HG03135 (cell line): ENCODE data around the gene EHF.
A peak's percentile ranks its signal among the peaks of the same experiment; 100 is the strongest.

ENCODE experiments used
- ATAC-seq: cut with Tn5 transposase; IDR thresholded peaks from one replicate; pipeline ENCODE4 v1.9.1; 2021; ENCODE audit warnings: mild to moderate bottlenecking, moderate library complexity; ENCODE audit not compliant: unreplicated experiment

Gene EHF

DNA sequence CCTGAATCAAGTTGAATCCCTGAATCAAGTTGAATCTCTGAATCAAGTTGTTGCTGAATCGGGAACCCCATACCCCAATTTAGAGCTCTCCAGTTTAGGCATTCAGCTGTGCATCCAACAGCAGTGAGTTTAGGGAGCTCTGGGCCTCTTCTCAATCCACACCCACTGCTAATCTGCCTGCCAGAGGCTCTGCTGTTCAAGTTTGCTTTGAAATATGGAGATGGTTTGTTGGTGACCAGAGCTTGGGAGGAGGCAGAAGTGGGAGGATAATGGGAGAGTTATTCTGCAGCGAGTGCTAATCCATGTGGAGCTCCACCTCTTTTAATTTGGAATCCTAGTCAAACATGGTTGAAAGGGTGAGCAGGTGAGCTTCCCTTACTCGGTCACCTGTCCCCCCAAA lies 22.4 kb downstream of the EHF start:
- no peak for ATAC-seq

DNA sequence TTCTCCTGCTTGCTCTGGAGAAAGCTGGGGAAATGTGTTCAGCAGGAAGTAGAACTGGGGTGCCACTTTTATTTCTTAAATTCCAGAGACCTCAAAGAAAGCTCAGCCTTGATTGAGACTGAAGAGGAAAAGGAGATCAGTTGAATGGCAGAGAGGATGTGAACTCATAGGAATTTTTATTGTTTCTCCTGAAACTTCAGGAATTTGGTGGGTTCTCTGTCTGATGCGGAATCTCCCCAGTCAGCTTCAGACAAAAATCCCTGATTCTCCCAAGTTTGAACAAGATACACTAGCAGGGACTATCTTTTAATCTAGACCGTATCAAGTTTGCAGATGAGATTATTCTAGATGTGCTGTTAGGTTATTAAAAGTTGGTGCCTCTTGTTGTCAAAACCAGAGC lies 23.0 kb downstream of the EHF start:
- ATAC-seq = no peak

- ATAC-seq = no peak
These were observed 23.9 kb downstream of the EHF start for GRCh38 chr11:34644669-34645406.

DNA sequence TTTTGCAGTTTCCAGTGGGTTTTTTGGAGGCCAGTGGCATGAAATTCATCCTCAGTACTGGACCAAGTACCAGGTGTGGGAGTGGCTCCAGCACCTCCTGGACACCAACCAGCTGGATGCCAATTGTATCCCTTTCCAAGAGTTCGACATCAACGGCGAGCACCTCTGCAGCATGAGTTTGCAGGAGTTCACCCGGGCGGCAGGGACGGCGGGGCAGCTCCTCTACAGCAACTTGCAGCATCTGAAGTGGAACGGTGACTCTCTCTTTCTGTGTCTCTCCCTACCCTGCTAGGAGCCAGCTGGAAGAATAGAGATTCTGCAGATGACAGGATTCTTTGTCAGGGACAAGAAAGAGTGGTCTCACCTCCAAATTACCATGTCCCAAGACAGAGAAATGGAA lies 25.5 kb downstream of the EHF start:
- no peak for ATAC-seq

DNA sequence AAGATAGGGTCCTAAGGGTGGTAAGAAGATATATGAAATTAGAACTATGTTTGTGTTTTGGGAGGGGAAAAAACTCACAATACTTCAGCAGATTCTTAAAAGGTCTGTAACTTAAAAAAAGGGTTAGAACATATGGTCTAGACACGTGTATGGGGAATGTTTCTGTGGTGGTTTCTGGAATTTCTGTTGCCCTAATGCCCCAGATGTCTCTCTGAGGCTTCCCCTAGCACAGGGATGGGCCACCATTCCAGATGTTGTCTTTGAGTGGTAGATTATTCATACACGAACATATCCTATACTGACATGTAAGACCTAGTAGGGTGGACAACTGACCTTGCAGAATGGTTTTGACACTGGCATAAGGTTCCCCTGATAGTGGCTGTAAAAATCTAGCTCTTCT lies 26.2 kb downstream of the EHF start:
- ATAC-seq = no peak

GRCh38 chr11:34647532-34647931 lies 26.6 kb downstream of the EHF start:
- ATAC-seq = no peak

- ATAC-seq = no peak
These were observed 27.1 kb downstream of the EHF start for GRCh38 chr11:34648036-34648435.

- ATAC-seq = no peak
These were observed 28.7 kb downstream of the EHF start for GRCh38 chr11:34649597-34649996.

GRCh38 chr11:34650528-34650927 lies 29.6 kb downstream of the EHF start:
- ATAC-seq = peak; percentile 93

DNA sequence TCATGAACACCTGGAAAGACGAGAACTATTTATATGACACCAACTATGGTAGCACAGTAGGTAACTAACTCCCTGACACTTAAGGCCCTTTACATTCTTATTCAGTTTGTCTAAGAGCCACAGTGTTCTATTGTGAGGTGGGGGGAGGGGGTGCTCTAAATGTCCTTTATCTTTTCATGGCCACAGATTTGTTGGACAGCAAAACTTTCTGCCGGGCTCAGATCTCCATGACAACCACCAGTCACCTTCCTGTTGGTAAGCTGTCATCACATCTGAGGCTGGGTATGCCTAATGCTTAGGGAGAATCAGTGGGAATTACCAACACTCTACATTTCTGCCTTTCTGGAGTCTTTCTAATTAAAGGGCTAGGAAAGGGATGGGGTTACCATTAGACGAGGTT lies 30.7 kb downstream of the EHF start:
- ATAC-seq = no peak

DNA sequence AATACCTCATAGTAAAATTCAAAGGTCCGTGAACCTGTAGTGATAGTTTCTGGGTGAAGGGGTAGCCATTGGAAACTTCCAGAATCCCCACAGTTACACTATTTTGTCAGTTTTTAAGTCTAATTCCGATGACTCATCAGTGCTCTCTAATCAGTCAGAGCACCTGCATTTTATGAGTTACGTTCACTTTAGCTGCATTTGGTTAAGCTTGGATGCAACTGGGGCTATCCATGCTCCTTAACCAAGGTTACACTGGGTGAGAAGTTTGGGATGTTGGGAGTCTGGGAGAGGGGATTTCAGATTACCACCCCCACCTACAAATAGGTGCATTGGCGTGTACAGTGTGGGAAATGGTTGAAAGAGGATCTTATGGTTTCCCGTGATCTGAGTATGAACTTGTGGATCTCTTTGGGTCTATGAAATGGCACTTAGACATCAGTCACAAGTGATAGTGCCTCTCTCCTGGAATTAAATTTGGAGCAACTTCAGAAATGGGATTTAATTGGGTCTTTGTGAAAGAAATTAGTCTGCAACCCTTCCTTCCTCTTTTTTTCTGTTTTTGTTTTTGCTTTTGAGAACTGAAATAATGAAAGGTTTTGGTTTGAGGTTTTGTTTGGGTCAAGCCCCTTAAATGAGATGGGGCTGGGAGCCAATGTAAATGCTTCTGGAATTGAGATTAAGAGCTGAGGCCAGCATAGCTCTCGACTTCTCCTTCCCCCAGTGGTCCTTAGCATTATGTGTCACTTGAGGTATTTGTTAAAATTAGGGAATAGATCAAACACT lies 31.5 kb downstream of the EHF start:
- ATAC-seq = no peak

DNA sequence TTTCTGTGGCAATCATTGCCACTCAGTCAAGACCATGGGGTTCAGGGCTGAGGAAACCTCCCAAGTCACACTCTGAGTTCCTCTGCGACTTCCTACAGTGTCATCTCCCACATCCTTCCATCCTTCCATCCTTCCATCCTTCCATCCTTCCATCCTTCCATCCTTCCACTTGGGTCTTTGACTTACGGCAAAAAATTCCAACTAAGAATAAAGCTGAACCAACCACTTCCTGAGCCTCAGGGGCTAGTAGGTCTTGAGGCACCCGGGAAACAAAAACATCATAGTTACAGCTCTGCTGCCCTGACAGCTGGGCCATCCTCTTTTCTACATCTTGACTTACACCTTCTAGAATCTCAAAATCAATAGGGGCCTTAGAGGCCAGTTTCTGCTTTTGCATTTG lies 32.1 kb downstream of the EHF start:
- no peak for ATAC-seq

- ATAC-seq = no peak
These were observed 33.1 kb downstream of the EHF start for GRCh38 chr11:34653851-34654482.

DNA sequence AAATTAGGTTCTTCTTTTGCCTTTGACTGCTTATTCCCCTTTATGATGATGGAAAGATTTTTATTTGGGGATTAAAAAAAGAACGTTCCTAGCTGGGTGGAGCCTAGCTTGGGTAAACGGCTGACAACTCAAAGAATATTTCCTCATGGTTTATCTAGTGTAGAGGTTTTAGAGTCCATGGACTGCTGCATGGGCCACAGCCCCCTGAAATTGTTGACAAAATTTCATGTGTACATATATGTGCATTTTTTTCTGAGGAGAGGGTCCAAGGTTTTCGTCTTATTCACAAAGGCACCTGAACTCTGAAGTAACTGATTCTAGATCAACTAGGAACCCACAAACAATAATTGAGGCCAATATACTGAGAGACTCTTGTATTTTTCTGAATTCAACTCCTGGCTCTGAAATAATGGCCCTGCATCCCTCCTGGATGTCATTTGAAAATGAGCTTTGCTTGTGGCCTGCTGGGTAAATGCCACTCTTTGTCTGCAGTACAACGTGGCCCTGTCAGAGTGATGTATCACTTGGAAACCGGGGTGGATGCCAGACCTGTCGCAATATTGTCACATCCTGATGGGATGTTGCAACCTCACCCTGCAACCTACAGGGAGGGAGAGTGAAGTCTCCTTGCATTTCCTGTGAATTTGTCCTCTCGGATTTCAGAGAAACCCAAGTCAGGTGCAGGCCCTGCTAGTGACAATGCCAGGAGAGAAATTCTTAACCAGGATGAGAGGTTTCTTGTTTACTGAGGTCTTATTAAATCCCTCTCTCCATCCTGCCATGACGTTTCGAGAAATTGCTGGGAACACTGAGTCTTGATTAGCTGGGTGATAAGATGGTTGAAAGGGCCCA lies 33.8 kb downstream of the EHF start:
- no peak for ATAC-seq

- no peak for ATAC-seq
These were observed 34.6 kb downstream of the EHF start for GRCh38 chr11:34655335-34656008.

GRCh38 chr11:34656062-34656720 lies 35.3 kb downstream of the EHF start:
- ATAC-seq = no peak

DNA sequence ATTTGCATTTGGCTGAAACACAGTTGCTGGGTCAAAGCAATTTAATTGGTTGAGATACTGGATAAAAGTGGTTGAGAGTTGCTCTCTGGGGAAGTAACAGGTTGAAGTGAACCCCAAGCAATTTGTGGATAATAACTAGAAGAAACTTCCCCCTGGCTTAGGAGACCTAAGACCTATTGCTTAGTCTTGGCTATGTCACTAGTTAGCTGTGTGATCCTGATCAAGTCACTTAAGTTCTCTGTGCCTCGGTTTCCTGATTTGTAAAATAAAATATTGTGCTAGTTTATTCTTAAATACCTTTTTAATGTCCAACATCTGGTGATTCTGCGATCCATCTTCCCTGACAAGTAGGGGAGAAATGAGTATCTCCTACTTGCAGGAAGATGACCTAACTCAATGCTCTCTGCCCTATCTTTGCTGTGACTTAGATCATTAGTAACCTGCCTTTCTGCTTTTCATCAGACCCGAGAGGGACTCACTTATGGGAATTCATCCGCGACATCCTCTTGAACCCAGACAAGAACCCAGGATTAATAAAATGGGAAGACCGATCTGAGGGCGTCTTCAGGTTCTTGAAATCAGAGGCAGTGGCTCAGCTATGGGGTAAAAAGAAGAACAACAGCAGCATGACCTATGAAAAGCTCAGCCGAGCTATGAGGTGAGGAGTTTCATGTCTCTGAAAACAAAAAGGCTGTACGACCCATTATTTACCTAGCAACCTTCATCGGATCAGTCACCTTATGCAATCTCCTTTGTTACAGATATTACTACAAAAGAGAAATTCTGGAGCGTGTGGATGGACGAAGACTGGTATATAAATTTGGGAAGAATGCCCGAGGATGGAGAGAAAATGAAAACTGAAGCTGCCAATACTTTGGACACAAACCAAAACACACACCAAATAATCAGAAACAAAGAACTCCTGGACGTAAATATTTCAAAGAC lies 37.5 kb downstream of the EHF start:
- ATAC-seq = no peak

GRCh38 chr11:34659096-34659733 lies 38.3 kb downstream of the EHF start:
- no peak for ATAC-seq
